Neuronal stem cell (in vitro differentiated cells): ENCODE data around the gene PRXL2B.
A peak's percentile ranks its signal among the peaks of the same experiment; 100 is the strongest.

Experiments
- DNase-seq: peaks from one replicate; pipeline ENCODE4 v3.0.0-alpha.2; 2013; ENCODE audit warnings: low spot score
- H2AFZ ChIP-seq: one replicate; pipeline ENCODE4 v1.6.1; 2013; ENCODE audit warnings: mild to moderate bottlenecking, low read length, inconsistent platforms
- H2AK5ac ChIP-seq: 2 replicates; pipeline ENCODE4 v1.6.1; 2013; ENCODE audit warnings: low read depth, mild to moderate bottlenecking, inconsistent platforms, low read length, moderate library complexity, mixed read lengths
- H2BK120ac ChIP-seq: 2 replicates; pipeline ENCODE4 v1.6.1; 2013; ENCODE audit warnings: low read depth, mild to moderate bottlenecking, inconsistent platforms, low read length, moderate library complexity, mixed read lengths
- H2BK12ac ChIP-seq: one replicate; pipeline ENCODE4 v1.6.1; 2013; ENCODE audit warnings: low read length, inconsistent platforms
- H2BK15ac ChIP-seq: 2 replicates; pipeline ENCODE4 v1.6.1; 2013; ENCODE audit warnings: mild to moderate bottlenecking, low read length, inconsistent platforms, mixed read lengths
- H2BK5ac ChIP-seq: one replicate; pipeline ENCODE4 v1.6.1; 2013; ENCODE audit warnings: inconsistent platforms, mild to moderate bottlenecking, low read length, moderate library complexity
- H3K14ac ChIP-seq: one replicate; pipeline ENCODE4 v1.6.1; 2013; ENCODE audit warnings: low read length, inconsistent platforms
- H3K18ac ChIP-seq: 2 replicates; pipeline ENCODE4 v1.6.1; 2013; ENCODE audit warnings: low read length, inconsistent platforms
- H3K23ac ChIP-seq: 2 replicates; pipeline ENCODE4 v1.6.1; 2013; ENCODE audit warnings: low read depth, mild to moderate bottlenecking, mixed read lengths, low read length, inconsistent platforms; ENCODE audit not compliant: poor library complexity
- H3K27ac ChIP-seq: replicated peaks from 3 replicates; pipeline ENCODE4 v1.5.1; 2013; ENCODE audit warnings: low read length, inconsistent platforms
- H3K27me3 ChIP-seq, 3 experiments: 2 replicates each; pipeline ENCODE4 v1.6.1; 2013; ENCODE audit warnings: low read length in 3 of 3, mild to moderate bottlenecking in 2 of 3, inconsistent platforms in 1 of 3, low read depth in 1 of 3, mixed read lengths in 1 of 3, moderate library complexity in 1 of 3; ENCODE audit not compliant: control insufficient read depth in 3 of 3, insufficient read depth in 3 of 3
- H3K36me3 ChIP-seq, 2 donors: replicated peaks in 1 of 2; 2 replicates each; pipeline ENCODE4 v1.6.1; 2013; ENCODE audit warnings: low read length in 2 of 2; ENCODE audit not compliant: control insufficient read depth in 2 of 2, insufficient read depth in 2 of 2
- H3K4ac ChIP-seq: 2 replicates; pipeline ENCODE4 v1.6.1; 2013; ENCODE audit warnings: inconsistent platforms, mild to moderate bottlenecking, low read length, moderate library complexity
- H3K4me1 ChIP-seq, 2 donors: 1 replicate in 1 of 2; 2 replicates in 1 of 2; pipeline ENCODE4 v1.6.1; 2013; ENCODE audit warnings: low read length in 2 of 2, low read depth in 1 of 2; ENCODE audit not compliant: control insufficient read depth in 2 of 2, insufficient read depth in 1 of 2
- H3K4me2 ChIP-seq: one replicate; pipeline ENCODE4 v1.6.1; 2013; ENCODE audit warnings: mild to moderate bottlenecking, low read length, inconsistent platforms; ENCODE audit not compliant: insufficient read depth, poor library complexity, severe bottlenecking
- H3K4me3 ChIP-seq, 2 donors: 2 replicates each; pipeline ENCODE4 v1.5.1; 2013; ENCODE audit warnings: low read length in 2 of 2, mild to moderate bottlenecking in 2 of 2, inconsistent platforms in 1 of 2, moderate library complexity in 1 of 2
- H3K79me1 ChIP-seq: one replicate; pipeline ENCODE4 v1.6.1; 2013; ENCODE audit warnings: low read depth, mild to moderate bottlenecking, inconsistent platforms, low read length, moderate library complexity
- H3K9ac ChIP-seq: one replicate; pipeline ENCODE4 v1.6.1; 2013; ENCODE audit warnings: mild to moderate bottlenecking, low read depth, low read length, inconsistent platforms; ENCODE audit not compliant: poor library complexity
- H3K9me3 ChIP-seq, 2 donors: replicated peaks in 1 of 2; 2 replicates each; pipeline versions ENCODE3 to v1.6.1; 2013; ENCODE audit warnings: low read length in 2 of 2, mild to moderate bottlenecking in 2 of 2, inconsistent platforms in 1 of 2, low read depth in 1 of 2, mixed read lengths in 1 of 2, moderate library complexity in 1 of 2; ENCODE audit not compliant: control insufficient read depth in 2 of 2, insufficient read depth in 1 of 2
- H4K8ac ChIP-seq: one replicate; pipeline ENCODE4 v1.6.1; 2013; ENCODE audit warnings: low read depth, mild to moderate bottlenecking, inconsistent platforms, low read length, moderate library complexity
- H4K91ac ChIP-seq: one replicate; pipeline ENCODE4 v1.6.1; 2013; ENCODE audit warnings: low read length, low read depth, mild to moderate bottlenecking, inconsistent platforms; ENCODE audit not compliant: poor library complexity
- WGBS, 2 donors: extraction: QIAGEN DNeasy Blood & Tissue Kit; methylation state at CpG; one replicate each; pipeline ENCODE4 v1.1.7; 2013; ENCODE audit warnings: missing lambda C conversion rate in 2 of 2, mixed read lengths in 1 of 2; ENCODE audit not compliant: insufficient read length in 2 of 2, insufficient replicate concordance in 1 of 2; ENCODE audit errors: extremely low coverage in 2 of 2; 5-methylcytosine and 5-hydroxymethylcytosine counted together

PRXL2B gene

DNA sequence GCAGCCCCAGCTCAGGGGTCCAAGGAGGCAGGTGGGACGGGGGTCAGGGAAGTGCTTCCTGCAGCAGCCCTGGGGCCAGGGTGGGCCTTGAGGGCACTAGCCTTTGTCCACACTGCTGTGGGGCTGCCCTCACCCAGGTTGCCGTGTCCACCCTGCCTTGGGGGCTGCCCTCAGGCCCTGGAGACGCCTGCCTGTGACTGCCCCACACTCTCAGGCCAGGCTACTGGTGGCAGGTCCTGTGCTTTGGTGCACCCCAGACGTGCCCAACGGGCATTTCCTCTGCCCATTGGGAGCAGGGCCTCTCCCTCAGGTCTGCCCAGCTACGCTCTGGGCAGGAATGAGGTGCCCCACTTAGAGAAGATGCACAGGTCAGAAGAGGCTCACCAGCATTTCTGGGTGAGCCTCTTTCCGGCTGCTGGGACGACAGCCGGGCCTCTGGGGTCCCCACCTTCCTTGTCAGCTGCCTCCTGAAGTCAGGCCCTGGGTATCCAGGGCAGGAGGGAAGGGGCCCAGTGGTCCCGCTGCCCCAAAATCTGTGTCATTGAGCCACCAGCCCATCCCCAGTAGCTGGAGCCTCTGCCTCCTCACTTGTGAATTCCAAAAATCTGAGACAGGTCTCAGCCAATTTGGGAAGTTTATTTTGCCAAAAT lies 48.9 kb downstream of the PRXL2B start:
- H2AFZ ChIP-seq, result no peak overlapping the region
- H3K4ac ChIP-seq, result no peak overlapping the region
- no peak overlapping the region for H4K91ac ChIP-seq
- peak overlapping the region; percentile 86 for H3K23ac ChIP-seq
- peak overlapping the region; percentile 63 for H3K14ac ChIP-seq
- peak overlapping the region; percentile 84 for H3K18ac ChIP-seq
- no peaks in the 10 kb centered on the region for H3K36me3 ChIP-seq
- peaks cover 0 to 3% of the 10 kb centered on the region in 2 donors for H3K4me1 ChIP-seq
- H3K79me1 ChIP-seq, result no peaks in the 10 kb centered on the region
- no peak overlapping the region for H3K4me2 ChIP-seq
- DNase-seq, result no peak
- peak overlapping the region; percentile 78 for H2AK5ac ChIP-seq
- no peak overlapping the region for H2BK15ac ChIP-seq
- H3K4me3 ChIP-seq, result peak overlapping the region in 1 of 2 donors; percentile 46
- no CpG with 5 or more reads among the region's 10 CpGs for WGBS, 2 donors
- no peak overlapping the region for H3K27ac ChIP-seq
- peaks cover 0 to 19% (median 5%) of the 10 kb centered on the region in 3 experiments for H3K27me3 ChIP-seq
- no peak overlapping the region for H4K8ac ChIP-seq
- peak overlapping the region; percentile 63 for H2BK12ac ChIP-seq
- H2BK5ac ChIP-seq, result no peak overlapping the region
- H2BK120ac ChIP-seq, result no peak overlapping the region
- H3K9ac ChIP-seq, result peak overlapping the region; percentile 74
- H3K9me3 ChIP-seq, result peaks cover 6 to 15% of the 10 kb centered on the region in 2 donors

DNA sequence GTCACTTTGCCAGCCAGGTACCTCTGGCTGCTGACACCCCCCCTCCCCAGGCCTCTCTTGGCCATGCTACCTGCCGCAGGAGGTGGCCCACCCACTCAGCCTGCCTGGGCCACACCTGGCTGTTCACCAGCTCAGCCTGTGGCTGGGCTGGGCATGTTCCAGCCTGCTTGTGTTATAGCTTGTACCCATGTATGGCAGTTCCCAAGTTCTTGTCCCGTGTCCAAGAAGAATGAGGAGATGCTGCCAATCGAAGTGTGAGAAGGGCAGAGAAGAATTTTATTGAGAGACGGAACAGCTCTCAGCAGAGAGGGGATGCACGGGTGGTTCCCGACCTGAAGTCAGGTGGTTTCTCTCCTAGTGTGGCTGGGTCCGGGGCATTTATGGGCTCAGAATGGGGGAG lies 50.2 kb downstream of the PRXL2B start:
- Histone ChIP-seq H3K9ac (no peak overlapping the region), H3K79me1 (peaks cover 3% of the 10 kb centered on the region), H2BK5ac (no peak overlapping the region), H3K36me3 (no peaks in the 10 kb centered on the region), H2AFZ (no peak overlapping the region), H4K8ac (no peak overlapping the region), H2BK15ac (no peak overlapping the region), H4K91ac (no peak overlapping the region), H3K18ac (peak overlapping the region; percentile 46), H2AK5ac (peak overlapping the region; percentile 28), H3K27ac (no peak overlapping the region), H3K14ac (no peak overlapping the region), H3K27me3 (peaks cover 0 to 8% (median 2%) of the 10 kb centered on the region in 3 experiments), H3K4ac (no peak overlapping the region), H2BK120ac (no peak overlapping the region), H2BK12ac (no peak overlapping the region), H3K9me3 (peaks cover 5 to 10% of the 10 kb centered on the region in 2 donors), H3K4me1 (peaks cover 0 to 1% of the 10 kb centered on the region in 2 donors), H3K4me3 (no peak overlapping the region), H3K4me2 (no peak overlapping the region), H3K23ac (peak overlapping the region; percentile 75)
- no CpG with 5 or more reads among the region's 7 CpGs for WGBS, 2 donors
- DNase-seq, result no peak

DNA sequence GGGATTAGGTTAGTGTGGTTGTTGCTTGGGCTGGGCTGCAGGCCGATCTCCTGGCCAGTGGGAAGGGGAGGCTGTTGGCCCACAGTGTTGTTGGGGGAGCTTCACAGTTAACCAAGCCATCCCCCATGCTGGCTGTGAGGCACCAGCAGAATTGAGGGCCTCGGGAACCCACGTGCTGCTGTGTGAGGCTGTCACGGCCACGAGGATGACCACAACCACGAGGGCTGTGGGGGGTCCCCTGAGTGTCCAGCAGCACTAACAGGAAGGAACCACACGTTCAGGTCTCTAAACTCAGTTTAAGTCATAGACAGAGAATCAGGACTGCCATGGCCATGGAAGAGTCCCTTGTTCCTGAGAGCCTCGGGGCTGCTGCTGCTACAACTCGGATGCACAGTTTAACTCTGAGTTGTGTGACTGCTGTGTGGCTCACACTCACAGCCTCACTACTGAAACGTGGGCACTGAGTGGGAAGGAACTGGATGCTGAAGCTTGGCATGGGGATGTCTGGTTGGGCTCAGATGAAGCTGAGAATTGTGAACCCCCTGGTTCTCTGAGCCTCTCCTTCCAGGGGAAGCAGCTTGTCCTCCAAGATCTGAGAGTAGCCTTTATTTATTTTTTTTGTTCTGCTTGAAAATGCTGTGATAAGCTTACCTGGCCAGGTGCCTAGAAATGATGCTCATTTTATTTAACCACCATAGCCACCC lies 51.0 kb downstream of the PRXL2B start:
- DNase-seq, result no peak
- H3K79me1 ChIP-seq, result peaks cover 10% of the 10 kb centered on the region
- H2AFZ ChIP-seq, result no peak overlapping the region
- peak overlapping the region; percentile 30 for H2AK5ac ChIP-seq
- H3K18ac ChIP-seq, result peak overlapping the region; percentile 64
- H4K91ac ChIP-seq, result no peak overlapping the region
- no peak overlapping the region for H3K4me2 ChIP-seq
- no peaks in the 10 kb centered on the region for H3K36me3 ChIP-seq
- peak overlapping the region; percentile 2 for H2BK5ac ChIP-seq
- H3K4ac ChIP-seq, result no peak overlapping the region
- no peak overlapping the region for H4K8ac ChIP-seq
- H2BK12ac ChIP-seq, result peak overlapping the region; percentile 30
- no peak overlapping the region for H3K4me3 ChIP-seq
- H2BK15ac ChIP-seq, result no peak overlapping the region
- no peak overlapping the region for H3K27ac ChIP-seq
- no peak overlapping the region for H3K14ac ChIP-seq
- peaks cover 0 to 6% (median 2%) of the 10 kb centered on the region in 3 experiments for H3K27me3 ChIP-seq
- peaks cover 5 to 10% of the 10 kb centered on the region in 2 donors for H3K9me3 ChIP-seq
- H3K9ac ChIP-seq, result no peak overlapping the region
- no CpG with 5 or more reads among the region's 10 CpGs for WGBS, 2 donors
- H2BK120ac ChIP-seq, result no peak overlapping the region
- peak overlapping the region; percentile 97 for H3K23ac ChIP-seq
- peaks cover 0 to 7% of the 10 kb centered on the region in 2 donors for H3K4me1 ChIP-seq

DNA sequence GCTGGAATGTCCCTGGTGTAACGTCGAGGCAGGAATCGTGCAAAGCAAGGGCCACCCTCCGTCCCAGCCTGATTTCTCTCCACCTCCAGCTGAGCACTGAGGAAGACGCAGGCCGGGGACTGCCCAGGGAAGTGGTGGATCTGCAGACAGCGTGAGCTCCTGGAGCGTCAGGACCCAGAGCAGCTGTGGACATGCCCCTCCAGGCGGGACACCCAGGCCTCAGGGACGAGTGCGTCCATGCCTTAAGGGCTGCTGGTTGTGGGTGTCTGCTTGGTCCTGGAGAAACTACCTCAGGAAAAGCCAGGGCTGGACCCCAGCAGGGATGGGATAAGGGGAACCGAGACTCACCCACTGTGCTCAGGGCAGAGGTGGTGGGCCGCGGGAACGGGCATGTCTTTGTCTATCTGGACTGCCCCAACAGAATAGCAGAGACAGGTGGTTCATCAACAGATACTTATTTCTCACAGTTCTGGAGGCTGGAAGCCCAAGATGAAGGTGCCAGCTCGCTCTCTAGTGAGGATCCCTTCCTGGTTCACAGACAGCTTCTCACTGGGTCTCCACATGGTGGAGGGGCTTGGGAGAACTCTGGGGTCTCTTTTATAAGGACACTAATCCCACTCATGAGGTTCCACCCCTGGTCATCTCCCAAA lies 52.0 kb downstream of the PRXL2B start:
- Histone ChIP-seq H3K27ac (no peak overlapping the region), H3K27me3 (peaks cover 0 to 4% (median 2%) of the 10 kb centered on the region in 3 experiments), H2BK15ac (no peak overlapping the region), H3K4me2 (no peak overlapping the region), H3K23ac (peak overlapping the region; percentile 47), H3K36me3 (no peaks in the 10 kb centered on the region), H3K4me3 (peak overlapping the region in 1 of 2 donors; percentile 24), H4K91ac (no peak overlapping the region), H3K18ac (no peak overlapping the region), H3K4ac (no peak overlapping the region), H3K9me3 (peaks cover 5 to 10% of the 10 kb centered on the region in 2 donors), H2BK5ac (no peak overlapping the region), H2AFZ (no peak overlapping the region), H2BK12ac (no peak overlapping the region), H4K8ac (no peak overlapping the region), H3K9ac (no peak overlapping the region), H2BK120ac (no peak overlapping the region), H3K4me1 (peaks cover 3 to 8% of the 10 kb centered on the region in 2 donors), H3K14ac (no peak overlapping the region), H2AK5ac (no peak overlapping the region), H3K79me1 (peaks cover 13% of the 10 kb centered on the region)
- DNase-seq, result no peak
- WGBS, 2 donors, result no CpG with 5 or more reads among the region's 16 CpGs
